RPMI8226 (cell line): ENCODE measurements around the gene NELFB.

Source experiments
- DNase-seq: peaks from one replicate; pipeline ENCODE4 v3.0.0-alpha.2; 2015

The NELFB gene

GRCh38 chr9:137270929-137271695, 16.0 kb downstream of the NELFB start:
- no peak for DNase-seq

GRCh38 chr9:137271696-137272076, 16.6 kb downstream of the NELFB start:
- no peak for DNase-seq

GRCh38 chr9:137272241-137273094, 17.3 kb downstream of the NELFB start:
- no peak for DNase-seq

- no peak for DNase-seq
These were observed 18.0 kb downstream of the NELFB start for GRCh38 chr9:137273095-137273490.

- peak; percentile 82 for DNase-seq
These were observed 18.6 kb downstream of the NELFB start for GRCh38 chr9:137273611-137274320.

GRCh38 chr9:137275203-137275587, 20.1 kb downstream of the NELFB start:
- DNase-seq, result no peak

- DNase-seq, result no peak
These were observed 20.7 kb downstream of the NELFB start for GRCh38 chr9:137275588-137276472.

- peak; percentile 95 for DNase-seq
These were observed 21.6 kb downstream of the NELFB start for GRCh38 chr9:137276473-137277328.

GRCh38 chr9:137277329-137278041, 22.4 kb downstream of the NELFB start, which contains the start of gene TOR4A:
TSS of gene TOR4A (plus strand) at chr9:137277726. CDS start at chr9:137278690, 964 bp downstream.
- DNase-seq, result peak; percentile 94

GRCh38 chr9:137278061-137278701, 23.1 kb downstream of the NELFB start:
- DNase-seq, result no peak

GRCh38 chr9:137278721-137279711, 23.9 kb downstream of the NELFB start:
- no peak for DNase-seq

- no peak for DNase-seq
These were observed 24.8 kb downstream of the NELFB start for GRCh38 chr9:137279741-137280473.

- DNase-seq, result no peak
These were observed 25.6 kb downstream of the NELFB start for GRCh38 chr9:137280474-137281344.

GRCh38 chr9:137281345-137282116, 26.4 kb downstream of the NELFB start:
- DNase-seq, result no peak

- peak; percentile 87 for DNase-seq
These were observed 31.9 kb downstream of the NELFB start for GRCh38 chr9:137286975-137287383.

GRCh38 chr9:137293094-137293481, 38.0 kb downstream of the NELFB start:
- DNase-seq, result no peak
